ENCODE data around the gene CARD6.
"Not testable (repeated sequence)": the region's sequence is repeated elsewhere in the genome, so short reads cannot be mapped to it uniquely, and the experiment has no call there.

Gene CARD6

DNA sequence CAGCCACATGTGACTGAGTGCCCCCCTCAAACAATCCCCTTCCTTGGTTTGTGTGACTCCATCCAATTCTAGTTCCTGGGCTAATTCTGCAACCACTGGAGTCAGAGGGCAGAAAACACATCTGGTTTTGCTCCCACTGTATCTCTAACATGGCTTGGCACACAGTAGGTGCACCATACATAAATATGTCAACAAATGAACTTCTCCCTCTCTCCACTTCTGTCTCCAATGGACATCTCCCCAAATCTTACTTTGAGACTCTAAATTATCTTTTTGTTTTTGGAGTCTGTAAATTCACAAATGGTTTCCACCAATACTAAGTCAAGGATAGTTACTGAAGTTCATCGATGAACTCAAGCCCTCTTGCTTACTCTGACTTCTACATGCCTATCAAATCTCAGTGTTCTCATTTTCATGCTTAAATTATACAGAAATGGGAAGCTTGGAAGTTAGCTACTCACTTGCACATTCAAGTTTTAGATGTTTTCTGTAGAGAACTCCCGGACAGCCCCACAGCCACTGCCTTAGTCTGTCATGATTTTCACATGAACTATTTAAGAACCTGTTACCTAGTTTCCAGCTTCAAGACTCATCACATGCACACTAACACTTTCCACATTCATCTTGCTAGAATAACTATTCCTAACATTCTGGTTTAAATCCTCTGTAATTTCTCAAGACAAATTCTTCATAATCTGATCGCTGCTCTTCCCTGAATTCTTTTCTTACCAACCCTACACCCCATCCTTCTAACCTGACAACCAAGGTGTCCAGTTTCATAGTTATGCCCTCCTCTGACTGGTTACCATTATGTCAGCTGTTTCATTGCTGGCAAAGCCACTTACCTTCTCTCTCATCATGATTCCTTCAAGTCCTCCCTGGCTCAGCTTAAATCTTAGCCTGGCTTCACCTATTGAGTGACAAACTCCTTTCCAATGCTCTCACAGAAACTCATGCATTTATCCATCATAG is 12.2 kb upstream of the CARD6 start:
- no peak for FAIRE-seq

DNA sequence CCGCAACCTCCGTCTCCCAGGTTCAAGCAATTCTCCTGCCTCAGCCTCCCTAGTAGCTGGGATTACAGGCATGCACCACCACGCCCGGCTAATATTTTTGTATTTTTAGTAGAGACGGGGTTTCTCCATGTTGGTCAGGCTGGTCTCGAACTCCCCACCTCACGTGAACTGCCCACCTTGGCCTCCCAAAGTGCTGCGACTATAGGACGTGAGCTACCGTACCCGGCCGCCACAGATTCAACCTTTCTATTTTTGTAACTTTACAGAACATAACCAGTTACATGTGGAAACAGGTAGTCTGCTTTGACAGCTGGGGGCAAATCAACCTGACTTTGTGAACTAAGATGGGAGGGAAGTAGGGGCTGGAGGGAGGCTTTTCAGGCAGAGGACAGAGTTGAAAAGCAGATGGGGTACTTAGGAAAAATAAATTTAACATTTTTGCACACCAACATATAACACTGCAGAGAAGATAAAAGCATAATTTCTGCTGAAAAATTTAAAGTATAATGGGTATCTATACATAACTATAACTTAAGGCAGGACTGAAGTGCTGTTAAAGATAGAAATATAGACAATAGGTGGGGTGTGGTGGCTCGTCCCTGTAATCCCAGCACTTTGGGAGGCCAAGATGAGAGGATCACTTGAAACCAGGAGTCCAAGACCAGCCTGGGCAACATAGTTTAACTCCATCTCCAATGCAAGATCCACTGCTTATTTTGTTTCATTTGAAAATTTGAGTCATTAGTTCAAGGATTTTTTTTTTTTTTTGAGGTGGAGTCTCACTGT is 11.2 kb upstream of the CARD6 start:
- no peak for FAIRE-seq

- FAIRE-seq = no peak
These were observed 9.6 kb upstream of the CARD6 start for GRCh38 chr5:40831346-40832210.

DNA sequence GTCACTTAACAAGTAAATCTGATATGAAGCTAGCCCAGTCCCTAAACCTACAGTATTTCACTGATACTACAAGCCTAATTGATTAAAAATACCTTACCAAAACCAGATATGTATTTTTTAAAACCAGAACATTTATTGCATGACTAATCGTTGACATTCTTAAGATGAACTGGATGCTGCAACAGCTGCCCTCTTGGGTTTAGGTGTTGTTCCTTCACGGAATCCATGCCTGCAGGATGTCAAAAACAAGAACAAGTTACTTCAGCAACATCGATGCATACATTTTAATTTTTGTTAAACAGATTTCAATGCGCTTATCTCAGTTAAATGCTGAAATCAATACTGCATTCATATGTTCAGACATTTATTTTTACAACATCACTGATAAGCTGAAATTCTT is 8.8 kb upstream of the CARD6 start:
- no peak for FAIRE-seq

DNA sequence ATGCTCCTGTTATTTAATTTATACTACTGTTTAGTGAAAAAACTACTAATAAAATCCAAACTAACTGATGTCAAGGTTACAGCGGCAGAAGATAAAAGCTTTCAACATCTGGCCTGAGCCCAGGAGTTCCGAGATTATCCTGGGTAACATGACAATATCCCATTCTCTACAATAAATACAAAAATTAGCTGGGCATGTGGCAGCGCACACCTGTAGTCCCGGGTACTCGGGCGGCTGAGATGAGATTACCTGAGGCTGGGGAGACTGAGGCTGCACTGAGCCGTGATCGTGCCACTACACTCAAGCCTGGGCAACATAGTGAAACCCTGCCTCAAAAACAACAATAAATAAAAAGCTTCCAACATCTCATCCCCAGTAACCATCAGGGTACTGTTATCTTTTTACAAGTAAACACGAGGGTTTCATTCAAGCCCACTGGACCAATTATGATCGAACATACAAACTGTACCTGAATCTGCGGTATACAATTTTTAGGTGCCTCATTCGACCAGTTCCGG is 7.4 kb upstream of the CARD6 start:
- FAIRE-seq = no peak

DNA sequence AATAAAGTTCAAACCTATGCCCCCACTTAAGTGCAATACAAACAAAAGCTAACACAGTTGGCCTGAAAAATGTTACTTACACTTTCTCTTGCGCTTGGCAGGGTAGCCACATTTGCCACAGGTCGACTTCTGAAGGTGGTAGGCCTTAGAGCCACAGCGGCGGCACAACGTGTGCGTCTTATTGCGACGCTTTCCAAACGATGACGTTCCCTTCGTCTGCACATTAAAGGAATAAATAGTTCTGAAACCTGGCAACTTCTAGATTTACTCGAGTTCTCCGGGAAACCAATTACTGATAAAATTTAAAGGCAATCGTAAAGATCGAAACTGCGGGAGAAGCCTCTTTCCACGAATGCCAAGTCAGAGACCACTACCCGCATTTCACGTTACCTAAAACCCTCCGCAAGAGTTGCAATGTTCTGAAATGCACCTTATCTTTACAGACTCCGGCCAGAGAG is 6.7 kb upstream of the CARD6 start:
- no peak for FAIRE-seq

GRCh38 chr5:40834849-40835787 is 6.0 kb upstream of the CARD6 start, which contains the start of gene RPL37:
Gene RPL37 (minus strand): TSS chr5:40835222. CDS start chr5:40835185, 37 bp downstream.
- peak; percentile 83 for FAIRE-seq

GRCh38 chr5:40838086-40838485 is 3.1 kb upstream of the CARD6 start:
- no peak for FAIRE-seq

DNA sequence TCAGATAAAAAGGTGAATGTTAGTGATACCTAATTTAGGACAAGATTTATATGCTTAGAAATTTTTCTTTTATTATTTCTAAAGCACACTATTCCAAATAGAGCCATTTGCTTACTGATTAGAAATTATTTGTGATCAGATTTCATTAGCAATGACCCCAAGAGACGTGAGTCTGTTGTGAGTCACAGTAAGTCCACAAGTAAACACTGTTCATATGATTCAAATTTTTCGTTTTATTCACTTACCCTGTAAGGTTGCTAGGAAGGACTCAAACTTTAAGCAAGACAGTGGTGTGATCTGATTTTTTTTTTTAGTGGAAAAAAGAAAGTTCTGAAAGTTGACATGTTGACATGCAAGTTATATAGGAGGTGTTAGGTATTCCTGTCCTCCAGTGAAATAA is 1.2 kb downstream of the CARD6 start:
- no peak for FAIRE-seq

DNA sequence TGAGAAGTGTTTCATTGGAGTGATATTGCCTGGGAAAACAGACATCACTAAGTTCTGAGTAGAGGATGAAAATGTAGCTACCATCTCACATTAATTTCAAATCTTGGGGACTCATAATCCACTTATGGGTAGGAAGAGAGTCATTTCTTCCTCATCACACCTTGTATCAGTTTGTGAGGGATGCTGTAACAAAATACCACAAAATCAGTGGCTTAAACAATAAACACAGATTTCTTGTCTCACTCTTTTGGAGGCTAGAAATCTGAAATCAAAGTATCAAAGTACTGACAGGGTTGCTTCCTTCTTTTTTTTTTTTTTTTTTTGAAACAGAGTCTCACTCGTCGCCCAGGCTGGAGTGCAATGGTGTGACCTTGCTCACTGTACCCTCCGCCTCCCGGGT is 3.4 kb downstream of the CARD6 start:
- FAIRE-seq = no peak

GRCh38 chr5:40846371-40846770 is 5.2 kb downstream of the CARD6 start:
- no peak for FAIRE-seq

- FAIRE-seq = no peak
These were observed 6.4 kb downstream of the CARD6 start for GRCh38 chr5:40847525-40847924.

DNA sequence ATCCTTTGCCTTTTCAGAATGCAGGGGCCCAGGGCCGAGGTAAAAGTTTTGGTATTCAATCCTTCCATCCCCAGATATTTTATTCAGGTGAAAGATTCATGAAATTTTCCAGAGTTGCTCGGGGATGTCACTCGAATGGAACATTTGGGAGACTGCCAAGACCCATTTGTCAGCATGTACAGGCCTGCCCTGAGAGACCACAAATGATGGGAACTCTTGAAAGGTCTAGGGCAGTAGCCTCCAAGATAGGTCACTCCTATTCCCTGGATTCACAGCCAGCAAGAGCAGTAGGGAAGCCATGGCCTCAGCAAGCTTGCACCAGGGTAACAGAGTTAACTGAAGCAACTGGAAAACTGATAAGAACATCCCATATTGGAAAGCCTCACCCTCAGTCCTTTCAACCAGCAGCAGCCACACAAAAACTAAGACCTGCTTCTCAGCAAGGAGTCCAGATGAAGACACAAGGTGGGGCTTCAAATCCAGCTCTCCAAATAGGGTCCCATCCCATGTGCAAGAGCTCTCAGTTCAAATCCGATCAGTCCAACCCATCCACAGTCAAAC is 12.5 kb downstream of the CARD6 start:
- no peak for FAIRE-seq

GRCh38 chr5:40860711-40861110 is 19.5 kb downstream of the CARD6 start:
- FAIRE-seq = no peak

- FAIRE-seq = not testable (repeated sequence)
These were observed 23.8 kb downstream of the CARD6 start for GRCh38 chr5:40865004-40865403.

- FAIRE-seq = no peak
These were observed 25.7 kb downstream of the CARD6 start for GRCh38 chr5:40866844-40867243.

GRCh38 chr5:40869384-40869783 is 28.2 kb downstream of the CARD6 start:
- no peak for FAIRE-seq

DNA sequence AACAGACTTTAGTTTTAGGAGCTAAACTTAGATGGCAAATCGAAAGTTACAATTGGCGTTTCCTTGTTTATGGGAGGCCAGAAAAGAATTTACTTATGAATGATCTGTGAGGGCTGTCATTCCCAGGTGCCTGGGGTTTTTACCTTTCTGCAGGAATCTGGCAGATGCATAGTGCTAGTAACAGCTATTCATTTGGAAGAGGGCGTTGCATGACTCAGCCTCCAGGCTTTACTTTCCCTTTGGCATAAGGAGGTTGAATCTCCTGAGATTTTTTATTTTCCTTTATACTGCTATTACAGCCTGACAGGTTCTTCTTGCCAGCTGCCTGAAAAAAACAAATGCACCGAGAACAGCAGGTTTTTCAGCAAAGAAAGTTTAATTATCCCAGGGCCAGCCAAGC is 30.0 kb downstream of the CARD6 start:
- no peak for FAIRE-seq

DNA sequence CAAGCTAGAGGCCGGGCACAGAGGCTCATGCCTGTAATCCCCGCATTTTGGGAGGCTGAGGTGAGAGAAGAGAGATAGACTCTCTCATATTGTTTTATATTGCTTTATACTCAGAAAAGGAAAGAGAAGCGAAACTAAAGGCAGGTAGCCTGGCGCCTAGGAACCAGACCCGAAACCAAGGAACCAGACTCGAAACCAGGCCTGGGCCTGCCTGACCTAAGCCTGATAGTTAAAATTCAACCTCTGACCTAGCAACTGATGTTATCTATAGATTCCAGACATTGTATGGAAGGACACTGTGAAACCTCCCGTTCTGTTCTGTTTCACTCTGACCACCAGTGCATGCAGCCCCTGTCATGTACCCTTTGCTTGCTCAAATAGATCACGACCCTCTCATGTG is 31.1 kb downstream of the CARD6 start:
- FAIRE-seq = not testable (repeated sequence)

DNA sequence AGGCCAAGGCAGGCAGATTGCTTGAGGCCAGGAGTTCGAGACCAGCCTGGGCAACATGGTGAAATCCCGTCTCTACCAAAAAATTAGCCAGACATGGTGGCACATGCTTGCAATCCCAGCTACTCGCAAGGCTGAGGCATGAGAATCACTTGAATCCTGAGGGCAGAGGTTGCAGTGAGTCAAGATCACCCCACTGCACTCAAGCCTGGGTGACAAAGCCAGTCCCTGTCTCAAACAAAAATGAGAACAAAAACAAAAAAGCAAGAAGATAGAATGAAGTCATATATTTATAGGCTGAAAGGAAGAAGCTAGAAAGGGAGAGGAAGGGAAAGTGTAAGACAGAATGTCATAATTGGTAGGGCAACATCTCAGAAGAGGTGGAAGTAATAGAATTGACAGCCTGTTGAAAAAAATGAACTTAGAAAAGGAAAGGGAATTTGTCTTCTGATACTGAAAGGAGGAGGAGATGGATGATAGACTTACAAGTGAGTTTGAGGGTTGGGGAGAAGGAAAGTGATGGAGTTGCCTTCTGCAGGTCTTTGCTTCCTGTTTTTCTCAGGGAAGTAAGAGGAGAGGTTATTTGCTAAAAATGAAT is 32.2 kb downstream of the CARD6 start:
- no peak for FAIRE-seq

DNA sequence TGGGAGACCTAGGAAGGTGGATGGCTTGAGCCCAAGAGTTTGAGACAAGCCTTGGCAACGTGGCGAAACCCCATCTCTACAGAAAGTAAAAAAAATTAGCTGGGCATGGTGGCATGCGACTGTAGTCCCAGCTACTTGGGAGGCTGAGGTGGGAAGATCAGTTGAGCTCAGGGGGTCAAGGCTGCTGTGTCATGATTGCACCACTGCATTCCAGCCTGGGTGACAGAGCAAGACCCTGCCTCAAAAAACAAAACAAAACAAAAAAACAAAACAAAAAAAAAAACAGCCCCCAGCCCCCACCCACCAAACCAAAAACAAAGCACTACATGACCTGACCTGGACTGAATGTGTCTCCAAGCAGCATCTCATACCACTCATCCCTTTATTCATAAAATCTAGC is 34.8 kb downstream of the CARD6 start:
- no peak for FAIRE-seq

Data from G401.6 (cell line).